Measurements from ENCODE around the gene CREBL2.

The CREBL2 gene

GRCh38 chr12:12681061-12681765, 69.5 kb downstream of the CREBL2 start:
- ATAC-seq (no peak), DNase-seq (no peak)

- DNase-seq (no peak), ATAC-seq (no peak)
These were observed 70.6 kb downstream of the CREBL2 start for GRCh38 chr12:12682284-12682683.

DNA sequence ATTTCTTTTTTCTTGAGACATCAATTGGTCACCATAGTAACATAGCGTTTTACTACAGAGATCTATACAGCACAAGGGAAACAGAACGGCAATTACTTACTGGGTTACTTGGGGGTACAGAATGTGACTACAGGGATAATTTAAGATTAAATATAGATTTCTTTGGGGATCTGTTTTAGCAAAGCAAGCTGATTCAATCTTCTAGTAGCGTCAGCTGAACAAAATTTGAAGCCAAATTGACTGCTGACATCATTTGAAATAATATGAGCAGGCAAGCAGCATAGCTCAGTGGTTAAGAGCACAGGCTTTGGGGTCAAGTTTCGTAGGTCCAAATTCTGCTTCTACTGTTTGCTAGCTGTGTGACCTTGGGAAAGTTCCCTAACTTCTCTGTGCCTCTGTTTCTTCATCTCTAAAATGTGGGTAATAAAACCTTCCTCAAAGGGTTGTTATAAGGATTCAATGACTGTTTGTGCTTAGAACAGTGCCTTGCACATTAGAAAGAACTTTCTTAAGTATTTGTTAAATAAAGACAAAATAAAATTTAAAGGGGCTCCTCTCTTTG, 71.5 kb downstream of the CREBL2 start:
- DNase-seq: no peak
- ATAC-seq: no peak

GRCh38 chr12:12683725-12684124, 72.0 kb downstream of the CREBL2 start:
- DNase-seq (no peak), ATAC-seq (no peak)

- DNase-seq (no peak), ATAC-seq (no peak)
These were observed 72.9 kb downstream of the CREBL2 start for GRCh38 chr12:12684375-12685106.

DNA sequence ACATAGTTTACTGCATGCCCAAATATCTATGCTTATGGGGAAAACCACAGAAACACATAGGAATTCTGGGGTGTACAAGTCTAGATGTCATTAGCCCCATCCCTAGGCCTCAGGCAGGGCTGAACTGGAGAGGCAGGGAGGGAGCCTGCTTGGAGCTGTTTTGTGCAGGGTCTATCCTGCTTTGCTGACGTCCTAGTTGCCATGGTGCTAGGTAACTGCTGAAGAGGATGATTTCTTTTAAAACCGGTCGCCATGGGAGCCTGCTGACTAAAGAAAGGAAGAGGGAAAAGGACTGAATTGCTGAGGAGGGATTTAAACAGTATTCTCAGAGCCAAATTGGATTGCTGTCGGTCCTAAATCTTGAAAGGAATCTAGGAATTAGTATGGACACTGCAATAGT, 73.6 kb downstream of the CREBL2 start:
- ATAC-seq (no peak), DNase-seq (no peak)

DNA sequence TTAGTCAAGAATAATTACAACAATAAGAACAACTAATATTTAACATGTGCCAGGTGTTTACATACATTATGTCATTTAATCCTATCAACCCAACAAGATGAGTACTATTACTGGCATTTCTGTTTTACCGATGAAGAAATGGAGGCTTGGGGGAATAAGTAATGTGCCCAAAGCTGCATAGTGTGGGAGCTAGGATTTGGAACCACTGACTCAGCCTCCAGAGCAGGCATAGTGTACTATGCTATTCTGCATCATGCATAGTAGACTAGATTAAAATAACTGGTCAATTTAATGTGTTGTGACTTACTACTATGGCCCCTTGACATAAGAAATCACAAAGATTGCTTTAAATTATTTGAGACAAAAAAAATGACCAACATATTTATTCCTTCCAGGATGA, 74.8 kb downstream of the CREBL2 start:
- no peak for DNase-seq
- ATAC-seq: no peak

GRCh38 chr12:12686925-12687324, 75.2 kb downstream of the CREBL2 start:
- no peak for DNase-seq
- no peak for ATAC-seq

DNA sequence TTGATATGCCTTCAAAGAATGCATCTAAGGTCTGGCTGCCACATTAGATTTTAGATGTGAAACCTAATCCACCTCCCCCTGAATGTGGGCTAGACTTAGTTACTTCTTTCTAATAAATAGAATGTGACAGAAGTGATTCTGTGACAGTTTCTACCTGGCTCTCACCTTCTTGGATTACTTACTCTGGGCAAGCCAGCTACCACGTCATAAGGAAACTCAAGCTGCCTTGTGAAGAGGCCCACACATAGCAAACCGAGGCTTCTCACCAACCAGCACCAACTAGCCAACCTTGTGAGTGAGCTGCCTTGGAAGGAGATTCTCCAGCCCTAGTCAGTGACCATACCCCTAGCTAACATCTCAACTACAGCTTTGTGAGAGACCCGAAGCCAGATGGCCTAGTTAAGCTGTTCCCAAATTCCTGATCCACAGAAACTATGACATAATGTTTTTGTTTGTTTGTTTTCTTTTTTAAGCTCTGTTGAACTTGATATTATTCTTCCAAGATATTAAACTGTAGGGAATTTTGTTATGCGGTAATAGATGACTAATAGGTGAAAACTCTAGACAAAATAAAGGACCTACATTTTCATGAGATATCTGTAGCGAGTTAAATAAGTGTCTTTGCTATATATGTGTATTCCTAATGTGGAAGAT, 78.1 kb downstream of the CREBL2 start:
- DNase-seq (no peak), ATAC-seq (no peak)

GRCh38 chr12:12691549-12691948, 79.9 kb downstream of the CREBL2 start:
- no peak for DNase-seq
- ATAC-seq: peak; percentile 3

DNA sequence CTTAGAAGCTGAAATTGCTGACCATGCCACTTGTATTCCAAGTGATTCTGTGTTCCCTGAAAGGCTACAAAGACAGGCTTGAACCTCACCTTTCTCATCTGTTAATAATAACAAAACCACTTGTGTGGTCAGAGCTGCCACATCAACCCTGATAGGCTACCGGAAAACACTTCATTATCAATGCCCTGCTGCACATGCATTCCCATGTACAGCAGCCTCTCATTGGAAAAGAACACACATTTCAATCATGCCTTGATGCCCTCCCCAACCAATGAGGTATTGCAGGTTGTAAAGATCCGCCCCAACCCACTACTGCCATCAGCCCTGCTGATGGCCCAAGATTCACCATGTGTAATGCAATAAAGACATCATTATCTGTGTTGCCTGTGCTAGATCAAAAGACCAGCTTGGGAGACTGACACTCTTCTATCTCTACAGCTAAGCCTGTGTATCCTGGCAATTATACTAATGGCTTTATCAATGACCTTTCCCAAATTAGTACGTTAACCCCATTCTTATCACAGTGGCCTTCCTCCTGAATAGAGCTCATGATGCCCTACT, 81.5 kb downstream of the CREBL2 start:
- ATAC-seq (no peak), DNase-seq (no peak)
